Prostate gland (tissue), 2 donors: Measurements from ENCODE around the gene AGGF1. TPM values are rescaled to one million over a fixed set of nuclear protein-coding genes. Genes with fewer than 3 reads are reported as not detected.

Experiments
- DNase-seq: peaks from one replicate; pipeline ENCODE4 v3.0.0-alpha.2; 2019; ENCODE audit warnings: low spot score
- H3K27ac ChIP-seq, 2 donors: fragments of 200-600 bp; sonication (generic); 2 replicates each; pipeline ENCODE4 v1.5.1; 2017 to 2019
- H3K27me3 ChIP-seq: fragments of 200-600 bp; sonication (generic); replicated peaks from 2 replicates; pipeline ENCODE4 v1.5.1; 2019; ENCODE audit not compliant: insufficient read depth
- H3K36me3 ChIP-seq, 2 donors: fragments of 200-600 bp; sonication (generic); 1 replicate in 1 of 2; 2 replicates in 1 of 2; pipeline versions ENCODE4 v1.5.1 to v1.8.1; 2017 to 2019
- H3K4me1 ChIP-seq: fragments of 200-600 bp; sonication (generic); replicated peaks from 2 replicates; pipeline ENCODE4 v1.5.1; 2019
- H3K4me3 ChIP-seq, 2 donors: fragments of 200-600 bp; sonication (generic); 2 replicates each; pipeline ENCODE4 v1.5.1; 2017 to 2019
- H3K9me3 ChIP-seq: fragments of 200-600 bp; sonication (generic); 2 replicates; pipeline ENCODE4 v1.5.1; 2017
- CTCF ChIP-seq, 4 experiments: fragments of 200-600 bp in 2 of 4; fragments of 450-650 bp in 2 of 4; sonication (generic) in 2 of 4; IDR thresholded peaks; 1 replicate in 3 of 4; 2 replicates in 1 of 4; pipeline ENCODE4 v1.5.1; 2016 to 2019; ENCODE audit warnings: antibody characterized with exemption in 4 of 4, mild to moderate bottlenecking in 2 of 4, moderate library complexity in 2 of 4
- POLR2A ChIP-seq: fragments of 450-650 bp; IDR thresholded peaks from one replicate; pipeline ENCODE4 v1.6.1; 2016; ENCODE audit warnings: antibody characterized with exemption, mild to moderate bottlenecking
- POLR2AphosphoS5 ChIP-seq: sonication (generic); formaldehyde crosslinking; IDR thresholded peaks from one replicate; pipeline ENCODE4 v1.6.1; 2017; ENCODE audit warnings: antibody characterized with exemption
- WGBS: methylation state at CpG from one replicate; pipeline ENCODE4 v1.1.5; 2018; 5-methylcytosine and 5-hydroxymethylcytosine counted together
- intact Hi-C: fragments of 100-400 bp; cut with DNase I; formaldehyde crosslinking; loops from one replicate; pipeline ENCODE4 v1.14.2; 2022
- total RNA-seq, 2 donors: library from RNA; depleted of rRNA; stranded (reverse); fragments of >200 nt; gene quantifications; one replicate each; pipeline ENCODE4 v1.1.0, GENCODE V29; 2016

Gene AGGF1
- total RNA-seq, 2 donors from 2014 or later: 28.5 to 29.6 TPM

- WGBS: 50% methylated on average over 1 of the region's 1 CpG
- TF ChIP-seq CTCF (IDR thresholded peaks at IDR 0.05) (no peak), POLR2AphosphoS5 (no peak), POLR2A (no peak)
Observed at GRCh38 chr5:77003246-77003645, 27.0 kb upstream of the AGGF1 start.

GRCh38 chr5:77006124-77006523, 24.1 kb upstream of the AGGF1 start:
- TF ChIP-seq POLR2AphosphoS5: no peak
- no peak for TF ChIP-seq POLR2A
- no peak for TF ChIP-seq CTCF (IDR thresholded peaks at IDR 0.05)
- intact Hi-C loops: no loop called here
- Histone ChIP-seq H3K27me3 (no peaks in the 10 kb centered on the region), H3K36me3 (no peaks in the 10 kb centered on the region), H3K27ac (no peak overlapping the region), H3K4me1 (no peaks in the 10 kb centered on the region), H3K9me3 (no peaks in the 10 kb centered on the region), H3K4me3 (no peak overlapping the region)
- WGBS: 84% methylated on average over 2 of the region's 2 CpGs
- DNase-seq: no peak

More at GRCh38 chr5:77003246-77003645, 27.0 kb upstream of the AGGF1 start:
- no peaks in the 10 kb centered on the region for H3K4me1 ChIP-seq
- no peak overlapping the region for H3K4me3 ChIP-seq
- no peak for DNase-seq
- no peak overlapping the region for H3K27ac ChIP-seq
- H3K9me3 ChIP-seq: no peaks in the 10 kb centered on the region
- H3K36me3 ChIP-seq: no peaks in the 10 kb centered on the region
- intact Hi-C loops: no loop called here
- H3K27me3 ChIP-seq: no peaks in the 10 kb centered on the region

GRCh38 chr5:77008413-77008812, 21.8 kb upstream of the AGGF1 start:
- TF ChIP-seq POLR2A: no peak
- TF ChIP-seq CTCF (IDR thresholded peaks at IDR 0.05): no peak
- no peak for TF ChIP-seq POLR2AphosphoS5
- Histone ChIP-seq H3K27ac (no peak overlapping the region), H3K27me3 (no peaks in the 10 kb centered on the region), H3K36me3 (no peaks in the 10 kb centered on the region), H3K4me3 (no peak overlapping the region), H3K9me3 (no peaks in the 10 kb centered on the region), H3K4me1 (no peaks in the 10 kb centered on the region)
- WGBS: 55% methylated on average over 3 of the region's 3 CpGs
- DNase-seq: no peak
- intact Hi-C loops: no loop called here

- no peak for TF ChIP-seq POLR2AphosphoS5
- TF ChIP-seq POLR2A: no peak
- TF ChIP-seq CTCF (IDR thresholded peaks at IDR 0.05): no peak
- no peak overlapping the region for H3K4me3 ChIP-seq
- 36% methylated on average over 5 of the region's 5 CpGs for WGBS
- H3K36me3 ChIP-seq: no peaks in the 10 kb centered on the region
- intact Hi-C loops: no loop called here
- H3K27me3 ChIP-seq: no peaks in the 10 kb centered on the region
- H3K27ac ChIP-seq: no peak overlapping the region
- H3K9me3 ChIP-seq: no peaks in the 10 kb centered on the region
- no peaks in the 10 kb centered on the region for H3K4me1 ChIP-seq
- no peak for DNase-seq
Observed at GRCh38 chr5:77010243-77010642, 20.0 kb upstream of the AGGF1 start.

GRCh38 chr5:77011498-77011897, 18.7 kb upstream of the AGGF1 start:
- DNase-seq: no peak
- H3K4me1 ChIP-seq: no peaks in the 10 kb centered on the region
- intact Hi-C loops: no loop called here
- H3K27ac ChIP-seq: no peak overlapping the region
- no peaks in the 10 kb centered on the region for H3K9me3 ChIP-seq
- no peaks in the 10 kb centered on the region for H3K36me3 ChIP-seq
- H3K4me3 ChIP-seq: no peak overlapping the region
- 75% methylated on average over 5 of the region's 5 CpGs for WGBS
- TF ChIP-seq CTCF (IDR thresholded peaks at IDR 0.05) (no peak), POLR2A (no peak), POLR2AphosphoS5 (no peak)
- H3K27me3 ChIP-seq: no peaks in the 10 kb centered on the region
